ENCODE results near the gene TTLL4.

The TTLL4 gene

GRCh38 chr2:218710687-218711549 is at the start of gene TTLL4:
TTLL4 (plus strand) TSS chr2:218710835; CDS start chr2:218737677, 26,842 bp downstream.
- peak; percentile 50 for DNase-seq

- no peak for DNase-seq
Observed at GRCh38 chr2:218662377-218662776, 48.3 kb upstream of the TTLL4 start.

GRCh38 chr2:218662827-218663226 is 47.8 kb upstream of the TTLL4 start:
- DNase-seq = no peak

- DNase-seq = no peak
Observed at GRCh38 chr2:218663901-218664300, 46.7 kb upstream of the TTLL4 start.

- DNase-seq = no peak
Observed at GRCh38 chr2:218664653-218665052, 46.0 kb upstream of the TTLL4 start.

GRCh38 chr2:218671097-218671653 is 39.5 kb upstream of the TTLL4 start:
- no peak for DNase-seq

- DNase-seq = peak; percentile 77
Observed at GRCh38 chr2:218671654-218672566, 38.7 kb upstream of the TTLL4 start, which contains the start of the genes RNF25 and STK36. RNF25 (minus strand) TSS chr2:218672002; CDS start chr2:218671970, 32 bp downstream. STK36 (plus strand) TSS chr2:218672086; CDS start chr2:218672830, 744 bp downstream.

GRCh38 chr2:218679119-218679518 is 31.5 kb upstream of the TTLL4 start:
- no peak for DNase-seq

GRCh38 chr2:218680061-218680460 is 30.6 kb upstream of the TTLL4 start:
- DNase-seq = no peak

- DNase-seq = peak; percentile 7
Observed at GRCh38 chr2:218687400-218688060, 23.1 kb upstream of the TTLL4 start.

GRCh38 chr2:218691234-218691633 is 19.4 kb upstream of the TTLL4 start:
- DNase-seq = no peak

GRCh38 chr2:218694405-218695145 is 16.1 kb upstream of the TTLL4 start:
- no peak for DNase-seq

GRCh38 chr2:218698885-218699284 is 11.8 kb upstream of the TTLL4 start:
- DNase-seq = no peak

GRCh38 chr2:218701806-218702205 is 8.8 kb upstream of the TTLL4 start:
- DNase-seq = no peak

- no peak for DNase-seq
Observed at GRCh38 chr2:218703341-218703740, 7.3 kb upstream of the TTLL4 start.

GRCh38 chr2:218708086-218708485 is 2.5 kb upstream of the TTLL4 start:
- DNase-seq = no peak

GRCh38 chr2:218709908-218710307 is 727 bp upstream of the TTLL4 start:
- no peak for DNase-seq

GRCh38 chr2:218710334-218710686 is 325 bp upstream of the TTLL4 start:
- no peak for DNase-seq

GRCh38 chr2:218711550-218711929 is 905 bp downstream of the TTLL4 start:
- DNase-seq = no peak

GRCh38 chr2:218713922-218714321 is 3.3 kb downstream of the TTLL4 start:
- DNase-seq = no peak

GRCh38 chr2:218716070-218716469 is 5.4 kb downstream of the TTLL4 start:
- no peak for DNase-seq

- no peak for DNase-seq
Observed at GRCh38 chr2:218717262-218717661, 6.6 kb downstream of the TTLL4 start.
